Urinary bladder (tissue), 4 donors: ENCODE measurements around the gene KLHL22. TPM values are rescaled to one million over a fixed set of nuclear protein-coding genes. Genes with fewer than 3 reads are reported as not detected.
A peak's percentile ranks its signal among the peaks of the same experiment; 100 is the strongest.

Experiments
- DNase-seq: peaks from one replicate; pipeline ENCODE4 v3.0.0-alpha.2; 2015; ENCODE audit errors: extremely low spot score
- H3K27ac ChIP-seq: one replicate; pipeline ENCODE4 v1.5.1; 2013; ENCODE audit warnings: low read depth, mild to moderate bottlenecking, moderate library complexity
- H3K36me3 ChIP-seq: one replicate; pipeline ENCODE4 v1.6.1; 2013; ENCODE audit warnings: mild to moderate bottlenecking, moderate library complexity; ENCODE audit not compliant: insufficient read depth
- H3K4me1 ChIP-seq: one replicate; pipeline ENCODE4 v1.6.1; 2013; ENCODE audit warnings: mild to moderate bottlenecking, moderate library complexity; ENCODE audit not compliant: insufficient read depth
- H3K4me3 ChIP-seq: one replicate; pipeline ENCODE4 v1.5.1; 2013; ENCODE audit warnings: low read depth, low read length
- WGBS: extraction: QIAGEN DNeasy Blood & Tissue Kit; methylation state at CpG from one replicate; pipeline ENCODE4 v1.1.7; 2013; 5-methylcytosine and 5-hydroxymethylcytosine counted together
- polyA plus RNA-seq: library from polyadenylated mRNA; stranded (reverse); fragments of 200-250 nt; gene quantifications from one replicate; pipeline ENCODE4 v1.2.3, GENCODE V29; 2013
- total RNA-seq: library from RNA; depleted of rRNA; stranded (reverse); fragments of >200 nt; gene quantifications from one replicate; pipeline ENCODE4 v1.2.3, GENCODE V29; 2014
- donor health status: healthy with polysubstance abuse.
- donor health status: healthy.

Gene KLHL22
- total and polyA plus RNA-seq, 2 donors: 26.3 to 36.7 TPM

DNA sequence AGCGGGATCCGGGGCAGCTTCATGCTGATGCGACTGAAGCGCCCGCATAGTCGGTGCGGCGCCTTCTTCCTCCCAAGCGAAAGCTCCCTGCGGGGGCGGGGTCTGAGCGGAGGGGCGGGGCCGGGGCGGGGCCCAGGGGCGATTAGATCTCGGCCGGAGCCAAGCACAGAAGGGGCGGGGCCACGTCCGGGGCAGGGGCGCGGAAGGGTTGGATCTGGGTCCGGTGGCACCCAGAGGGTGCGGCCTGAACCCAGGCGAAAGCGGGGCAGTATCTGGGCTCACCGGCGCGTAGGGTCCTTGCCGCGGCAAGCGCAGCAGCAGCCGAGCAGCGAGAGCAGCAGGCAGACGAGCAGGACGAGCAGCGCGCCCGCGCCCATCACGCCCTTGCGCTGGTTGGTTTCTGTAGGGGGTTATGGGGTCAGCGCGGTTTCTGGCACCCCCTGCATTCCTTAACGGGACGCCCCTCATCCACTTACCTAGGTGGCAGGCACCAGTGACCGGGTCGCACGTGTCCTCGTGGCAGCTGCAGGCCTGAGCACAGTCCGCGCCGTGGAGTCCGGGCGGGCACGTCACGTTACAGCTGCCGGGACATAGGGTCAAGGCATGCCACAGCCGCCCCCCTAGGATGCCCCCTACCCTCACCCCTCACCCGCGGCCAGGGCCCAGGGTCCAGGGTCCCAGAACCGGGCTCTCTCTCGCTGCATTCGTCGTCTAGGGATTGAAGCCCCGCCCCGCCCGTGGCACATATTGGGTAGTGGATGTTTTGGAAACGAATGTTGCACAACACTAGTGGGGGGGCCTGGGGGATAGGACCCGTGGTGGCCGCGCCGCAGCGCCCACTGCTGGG is 66.1 kb downstream of the KLHL22 start:
- Histone ChIP-seq H3K4me1 (no peaks in the 10 kb centered on the region), H3K4me3 (peak overlapping the region; percentile 20), H3K36me3 (no peaks in the 10 kb centered on the region), H3K27ac (no peak overlapping the region)
- WGBS: 61% methylated on average over 75 of the region's 75 CpGs
- DNase-seq: no peak

DNA sequence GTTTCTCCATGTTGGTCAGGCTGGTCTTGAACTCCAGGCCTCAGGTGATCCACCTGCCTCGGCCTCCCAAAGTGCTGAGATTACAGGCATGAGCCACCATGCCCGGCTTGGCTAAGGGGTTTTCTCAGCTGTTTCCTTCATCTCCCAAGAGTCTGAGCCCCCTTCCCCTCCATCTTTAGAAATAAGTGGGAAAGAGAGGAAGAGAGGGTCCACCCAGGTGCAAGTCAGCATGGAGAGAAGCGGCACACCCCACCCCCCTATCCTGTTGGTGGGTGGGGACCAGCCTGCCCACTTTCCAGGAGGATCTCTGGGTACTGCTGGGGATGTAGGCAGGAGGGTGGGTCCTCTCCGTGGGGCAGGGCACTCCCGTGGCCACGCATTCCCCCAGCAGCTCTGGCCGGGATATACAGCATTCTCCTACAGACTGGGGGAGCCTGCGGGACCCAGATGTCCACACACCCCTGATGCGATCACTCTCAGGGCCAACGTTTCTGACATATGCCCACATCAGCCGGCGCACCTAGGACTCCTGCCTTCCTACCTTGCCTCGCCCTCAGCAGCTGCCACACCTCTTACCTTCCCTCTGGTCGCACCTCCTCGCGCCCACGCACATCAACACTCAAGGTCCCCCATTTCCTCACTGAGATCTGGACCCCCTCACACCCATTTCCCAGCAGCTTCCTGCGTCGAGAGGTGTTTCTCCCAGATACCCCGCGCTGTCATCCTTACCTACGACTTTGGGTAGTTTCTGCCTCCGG is 66.9 kb downstream of the KLHL22 start:
- Histone ChIP-seq H3K4me1 (peaks cover 2% of the 10 kb centered on the region), H3K36me3 (no peaks in the 10 kb centered on the region), H3K4me3 (no peak overlapping the region), H3K27ac (no peak overlapping the region)
- no peak for DNase-seq
- WGBS: 85% methylated on average over 23 of the region's 23 CpGs

DNA sequence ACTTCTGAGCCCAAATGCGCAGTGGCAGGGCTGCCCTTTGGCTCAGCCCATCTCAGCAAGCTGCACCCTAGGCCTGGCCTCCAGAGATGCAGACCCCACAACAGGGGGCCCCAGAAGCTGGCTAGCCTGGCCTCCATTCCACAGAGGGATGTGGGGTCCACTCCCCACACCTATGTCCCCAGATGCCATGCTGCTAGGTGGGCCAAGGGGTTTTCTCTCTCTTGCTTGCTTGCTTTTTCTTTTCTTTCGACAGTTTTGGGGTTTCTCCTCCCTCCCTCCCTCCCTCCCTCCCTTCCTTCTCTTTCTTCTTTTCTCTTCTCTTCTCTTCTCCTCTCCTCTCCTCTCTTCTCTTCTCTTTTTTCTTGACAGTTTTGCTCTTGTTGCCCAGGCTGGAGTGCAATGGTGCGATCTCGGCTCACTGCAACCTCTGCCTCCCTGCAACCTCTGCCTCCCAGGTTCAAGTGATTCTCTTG is 67.6 kb downstream of the KLHL22 start:
- 95% methylated on average over 4 of the region's 4 CpGs for WGBS
- no peak for DNase-seq
- H3K36me3 ChIP-seq: no peaks in the 10 kb centered on the region
- no peak overlapping the region for H3K4me3 ChIP-seq
- peaks cover 2% of the 10 kb centered on the region for H3K4me1 ChIP-seq
- no peak overlapping the region for H3K27ac ChIP-seq

DNA sequence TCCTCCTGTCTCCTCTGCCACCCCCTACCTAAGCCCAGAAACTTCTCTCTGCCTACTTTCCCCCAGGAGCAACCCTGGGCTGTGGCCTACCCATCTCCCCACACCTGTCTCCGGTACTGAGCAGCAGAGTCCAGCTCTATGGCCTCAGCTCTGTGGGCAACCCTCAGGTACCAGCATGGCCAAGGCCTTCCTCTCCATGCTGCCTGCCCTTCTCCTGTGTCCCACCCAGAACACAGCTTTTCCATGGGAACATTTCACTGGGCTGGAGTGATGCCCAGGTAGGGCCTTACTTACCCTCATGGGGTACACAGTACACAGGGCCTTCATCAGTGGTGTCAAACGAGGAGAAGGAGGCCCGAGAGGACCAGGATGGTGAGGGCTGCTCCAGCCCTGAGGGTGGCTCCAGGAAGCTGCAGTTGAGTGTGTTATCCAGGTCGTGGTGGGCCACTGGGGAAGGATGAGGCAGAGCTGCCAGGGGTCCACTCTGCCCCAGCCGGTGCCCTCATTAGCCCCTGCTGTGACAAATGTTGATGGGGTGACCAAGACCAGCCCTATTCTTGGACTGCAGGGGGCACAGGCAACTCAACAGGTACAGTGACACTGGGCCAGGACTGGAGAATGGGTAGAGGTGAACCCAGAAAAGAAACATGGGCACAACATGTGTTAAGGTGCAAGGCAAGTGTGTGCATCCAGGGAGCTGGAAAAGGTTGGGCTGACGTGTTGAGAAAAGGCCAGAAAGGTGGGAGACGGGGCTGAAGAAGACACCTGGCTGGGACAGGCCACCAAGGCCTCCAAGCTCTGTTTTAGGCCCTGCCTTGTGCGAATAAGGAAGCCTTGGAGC is 68.3 kb downstream of the KLHL22 start:
- Histone ChIP-seq H3K4me3 (no peak overlapping the region), H3K27ac (no peak overlapping the region), H3K4me1 (peaks cover 2% of the 10 kb centered on the region), H3K36me3 (no peaks in the 10 kb centered on the region)
- DNase-seq: no peak
- WGBS: 92% methylated on average over 8 of the region's 8 CpGs

DNA sequence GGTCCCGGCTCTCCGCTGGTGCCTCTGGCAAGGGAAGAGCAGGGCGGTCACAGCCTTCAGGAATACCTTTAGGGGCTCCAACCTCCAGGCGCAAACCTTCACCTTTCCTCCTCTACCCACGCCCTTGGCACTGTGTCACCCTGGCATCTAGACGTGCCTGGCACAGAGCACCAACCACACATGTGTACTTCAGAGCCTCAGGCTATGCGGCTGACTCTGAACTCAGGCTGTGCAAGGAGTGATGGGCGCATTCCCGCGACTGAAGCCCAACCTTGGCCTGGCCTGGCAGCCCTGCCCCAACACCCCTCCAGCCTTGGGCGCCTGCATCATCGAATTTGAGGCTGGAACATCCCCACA is 69.4 kb downstream of the KLHL22 start:
- Histone ChIP-seq H3K4me3 (no peak overlapping the region), H3K27ac (no peak overlapping the region), H3K4me1 (peaks cover 2% of the 10 kb centered on the region), H3K36me3 (no peaks in the 10 kb centered on the region)
- DNase-seq: no peak
- WGBS: 92% methylated on average over 12 of the region's 12 CpGs

DNA sequence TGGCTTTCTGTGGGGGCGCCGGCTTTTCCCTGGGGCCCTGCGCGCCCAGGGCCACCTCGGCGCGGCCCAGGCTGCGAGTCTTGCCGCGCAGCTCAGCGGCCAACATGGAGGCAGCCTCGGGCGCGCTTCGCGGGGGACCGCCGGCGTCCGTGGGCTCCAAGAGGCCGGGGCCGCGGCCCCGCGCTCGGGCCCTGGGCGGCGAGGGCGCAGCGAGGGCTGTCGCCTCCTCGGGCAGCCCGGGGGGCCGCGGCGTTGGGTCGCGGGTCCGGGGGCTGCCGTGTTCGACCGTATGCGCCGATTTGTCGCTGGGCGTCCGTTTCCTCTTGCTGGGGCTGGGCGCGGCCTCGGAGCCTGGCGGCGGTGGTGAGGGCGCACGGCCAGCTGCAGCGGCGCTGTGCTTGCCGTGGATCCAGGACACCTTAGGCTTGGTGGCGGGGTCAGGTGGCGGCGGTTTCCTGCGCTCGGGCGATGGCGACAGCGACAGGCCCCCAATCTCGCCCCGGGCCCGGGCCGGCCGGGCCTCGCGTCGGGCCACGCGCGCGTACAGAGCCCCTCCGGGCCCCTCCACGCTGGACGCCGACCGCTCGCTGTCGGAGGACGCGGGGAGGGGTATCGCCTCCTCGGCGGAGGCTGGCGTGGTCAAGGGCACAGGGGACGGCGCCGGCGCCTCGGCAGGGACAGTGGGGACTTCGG is 69.9 kb downstream of the KLHL22 start:
- Histone ChIP-seq H3K4me3 (no peak overlapping the region), H3K36me3 (no peaks in the 10 kb centered on the region), H3K4me1 (peaks cover 2% of the 10 kb centered on the region), H3K27ac (no peak overlapping the region)
- 70% methylated on average over 96 of the region's 96 CpGs for WGBS
- no peak for DNase-seq

DNA sequence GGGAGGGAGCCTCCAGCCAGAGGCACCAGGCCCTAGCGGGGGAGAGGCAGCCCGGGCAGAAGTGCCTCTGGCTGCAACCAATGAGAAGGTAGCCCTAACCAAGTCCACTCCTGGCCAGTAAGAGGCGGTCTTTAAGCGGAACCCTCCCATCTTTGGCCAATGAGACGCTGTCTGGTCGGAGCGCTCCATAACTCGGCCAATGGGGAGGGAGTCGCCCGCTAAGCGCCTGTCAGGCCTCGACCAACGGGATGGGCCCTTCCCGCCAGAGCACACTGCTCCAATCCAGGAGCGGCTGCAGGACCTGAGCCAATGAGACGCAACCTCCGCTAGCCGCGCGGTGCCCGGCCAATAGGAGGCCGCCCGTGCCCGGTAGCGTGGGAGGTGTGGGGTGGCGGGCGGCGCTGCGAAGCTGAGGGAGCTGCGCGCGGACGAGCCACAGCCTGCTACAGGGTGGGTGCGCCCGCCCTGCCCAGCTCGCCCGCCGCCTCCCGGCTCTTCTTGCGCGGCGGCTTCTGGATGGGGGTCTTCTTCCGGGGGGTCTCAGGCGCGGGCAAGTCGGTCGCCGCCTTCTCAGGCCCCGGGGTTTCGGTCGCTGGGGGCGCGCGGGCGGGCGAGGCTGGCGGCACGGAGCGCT is 70.5 kb downstream of the KLHL22 start:
- Histone ChIP-seq H3K36me3 (no peaks in the 10 kb centered on the region), H3K4me3 (no peak overlapping the region), H3K27ac (no peak overlapping the region), H3K4me1 (peaks cover 2% of the 10 kb centered on the region)
- no peak for DNase-seq
- WGBS: 82% methylated on average over 59 of the region's 59 CpGs

DNA sequence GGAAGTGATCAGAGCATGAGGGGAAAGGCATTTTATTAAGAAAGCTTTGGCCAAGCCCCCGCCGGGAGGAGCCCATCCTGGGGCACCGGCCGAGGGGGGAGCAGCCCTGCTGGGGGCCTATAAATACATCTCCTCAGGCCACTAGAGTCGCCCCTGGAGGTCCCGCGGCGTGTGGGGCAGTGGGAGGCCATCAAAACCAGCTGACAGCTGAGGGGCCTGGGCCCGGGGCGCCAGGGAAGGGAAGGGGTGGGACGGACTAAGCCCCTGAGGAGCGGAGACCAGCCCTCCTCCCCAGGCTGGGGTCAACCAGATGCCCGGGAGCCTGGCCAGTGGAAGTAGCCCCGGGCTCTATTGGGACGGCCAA is 71.0 kb downstream of the KLHL22 start:
- DNase-seq: no peak
- 60% methylated on average over 15 of the region's 15 CpGs for WGBS
- no peak overlapping the region for H3K4me3 ChIP-seq

DNA sequence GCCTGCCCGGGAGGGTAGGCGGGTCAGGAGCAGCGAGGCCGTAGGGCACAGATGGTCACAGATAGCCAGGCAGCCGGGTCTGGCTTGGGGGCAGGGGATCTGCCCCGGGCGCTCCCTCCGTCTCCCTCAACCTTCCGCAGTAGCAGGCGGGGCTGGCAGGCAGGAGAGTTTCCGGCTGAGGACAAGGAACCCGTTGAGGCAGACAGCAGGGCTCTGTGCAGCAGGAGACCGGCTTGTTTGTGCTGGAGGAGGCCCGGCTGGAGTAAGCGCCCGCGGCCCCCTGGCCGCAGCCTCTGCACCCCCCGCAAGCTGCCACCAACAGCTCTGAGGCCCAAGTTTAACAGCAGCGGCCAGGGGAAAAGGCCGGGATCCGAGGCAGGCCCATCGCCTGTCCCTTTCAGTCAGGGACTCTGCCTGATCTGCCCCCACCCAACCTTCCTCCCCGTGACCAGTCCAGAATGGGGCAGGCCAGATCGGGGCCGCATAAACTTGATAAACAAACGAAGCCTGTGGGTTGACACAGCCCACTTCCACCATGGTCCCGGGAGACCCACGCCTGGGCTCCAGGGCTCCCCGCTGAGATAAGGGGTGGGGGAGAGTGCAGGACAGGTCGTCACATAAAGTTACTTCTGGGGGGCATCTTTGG is 71.6 kb downstream of the KLHL22 start:
- H3K27ac ChIP-seq: peak overlapping the region; percentile 25
- 61% methylated on average over 31 of the region's 31 CpGs for WGBS

More for the DNA sequence above, 71.0 kb downstream of the KLHL22 start:
- peaks cover 2% of the 10 kb centered on the region for H3K4me1 ChIP-seq
- H3K27ac ChIP-seq: peak overlapping the region; percentile 25
- H3K36me3 ChIP-seq: no peaks in the 10 kb centered on the region

DNA sequence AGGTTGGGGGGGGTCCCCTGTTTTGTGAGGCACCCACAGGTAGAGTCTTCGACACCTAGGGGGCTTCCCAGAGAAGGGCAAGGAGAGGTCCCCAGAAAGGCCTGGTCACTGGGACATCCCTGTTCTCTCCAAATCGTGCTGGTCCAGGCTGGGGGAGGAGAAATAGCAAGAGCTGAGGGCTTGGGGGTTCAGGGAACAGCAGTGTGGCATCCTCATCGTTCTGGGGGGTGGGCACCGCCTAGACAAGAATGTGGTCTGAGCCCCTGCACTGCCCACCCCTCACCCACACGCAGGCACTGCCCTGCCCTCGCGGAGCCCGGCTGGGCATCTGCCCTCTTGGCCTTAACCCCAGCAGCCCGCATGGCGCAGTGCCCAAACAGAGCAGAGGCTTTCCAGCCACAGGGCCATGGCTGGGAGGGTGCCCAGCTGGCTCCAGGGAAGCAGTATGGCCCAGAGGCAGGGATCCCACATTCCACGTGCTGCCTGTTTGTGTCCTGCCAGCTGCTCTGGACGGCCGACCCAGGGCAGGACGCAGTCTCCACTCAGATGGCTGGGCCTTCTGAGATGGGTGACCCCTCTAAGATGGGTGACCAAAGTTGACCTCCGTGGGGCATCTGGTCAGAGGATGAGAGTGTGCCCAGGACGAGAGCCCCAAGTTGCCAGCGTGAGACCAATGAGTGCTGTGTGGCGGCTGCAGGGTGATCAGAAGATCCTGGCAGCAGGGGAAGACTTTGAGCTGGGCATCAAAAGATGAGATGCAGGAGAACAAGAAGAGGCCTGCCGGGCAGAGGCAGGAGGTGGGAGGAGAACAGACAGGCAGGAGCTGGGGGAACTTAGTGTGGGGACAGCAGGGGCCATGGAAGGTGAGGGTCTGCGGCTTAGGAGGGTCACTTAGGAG is 72.3 kb downstream of the KLHL22 start:
- Histone ChIP-seq H3K36me3 (no peaks in the 10 kb centered on the region), H3K4me1 (peaks cover 2% of the 10 kb centered on the region), H3K27ac (no peak overlapping the region), H3K4me3 (no peak overlapping the region)
- no peak for DNase-seq
- WGBS: 48% methylated on average over 20 of the region's 20 CpGs

More for the DNA sequence above, 71.6 kb downstream of the KLHL22 start:
- H3K4me1 ChIP-seq: peaks cover 2% of the 10 kb centered on the region
- H3K36me3 ChIP-seq: no peaks in the 10 kb centered on the region
- DNase-seq: no peak
- H3K4me3 ChIP-seq: no peak overlapping the region

DNA sequence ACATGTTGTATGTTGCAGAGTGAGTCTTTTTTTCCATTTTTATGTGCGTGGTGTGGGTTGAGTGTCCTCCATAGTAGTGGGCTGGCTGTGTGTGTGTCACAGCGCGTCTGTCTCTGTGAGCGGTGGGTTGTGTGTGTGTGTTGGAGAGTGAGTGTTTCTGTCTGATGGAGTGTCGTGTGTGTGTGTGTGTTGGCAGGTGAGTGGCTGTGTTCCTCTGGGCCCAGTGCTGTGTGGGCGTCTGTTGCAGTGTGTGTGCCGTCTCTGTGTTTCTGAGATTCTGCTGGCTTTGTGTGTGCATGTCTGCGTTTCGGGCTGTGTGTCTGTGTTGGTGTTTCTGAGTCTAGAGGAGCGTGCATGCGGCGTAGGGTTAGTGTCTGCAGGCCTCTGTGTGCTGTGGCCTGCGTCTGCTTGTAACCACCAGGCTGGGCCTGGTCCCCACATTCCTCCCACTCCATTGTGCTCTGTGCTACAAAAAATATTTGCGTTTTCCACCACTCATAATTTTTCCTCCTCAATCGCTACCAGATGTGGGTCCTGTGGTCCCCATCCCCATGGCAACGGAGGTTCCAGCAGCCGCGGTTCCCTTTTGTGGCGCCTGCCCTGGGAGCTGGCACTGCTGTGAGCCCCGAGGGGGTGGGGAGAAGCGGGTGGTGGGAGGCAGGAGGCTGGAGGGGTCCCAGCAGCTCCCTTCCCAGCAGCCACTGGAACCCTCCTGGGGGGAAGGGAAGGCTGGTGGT is 73.2 kb downstream of the KLHL22 start:
- H3K27ac ChIP-seq: no peak overlapping the region
- no peaks in the 10 kb centered on the region for H3K36me3 ChIP-seq
- WGBS: 39% methylated on average over 21 of the region's 21 CpGs
- DNase-seq: no peak
- H3K4me3 ChIP-seq: no peak overlapping the region
- H3K4me1 ChIP-seq: peaks cover 2% of the 10 kb centered on the region
